H1 (cell line): ENCODE measurements around the gene METTL1. TPM values are rescaled to one million over a fixed set of nuclear protein-coding genes. Genes with fewer than 3 reads are reported as not detected.

Experiments
- CTCF ChIA-PET: fragments of 300-600 bp; sonication (Branson Sonifier 250); formaldehyde crosslinking; loops from one replicate; lab custom pipeline; 2021; ENCODE audit not compliant: partially characterized antibody; lab: Charles Lee
- POLR2A ChIA-PET: fragments of 300-600 bp; sonication (Branson Sonifier 250); formaldehyde crosslinking; loops from one replicate; lab custom pipeline; 2021; ENCODE audit warnings: inconsistent platforms; ENCODE audit not compliant: partially characterized antibody; lab: Charles Lee
- DNase-seq, 2 experiments: peaks; one replicate each; pipeline versions ENCODE4 v3.0.0 to v3.0.0-alpha.2; 2010 to 2022; ENCODE audit warnings: low spot score in 2 of 2, low read depth in 1 of 2, mixed read lengths in 1 of 2
- FAIRE-seq: peaks from 2 replicates; lab custom pipeline; 2011; peaks lifted over from hg19 to GRCh38; lab: Jason Lieb, UNC
- H2AFZ ChIP-seq: 2 replicates; pipeline ENCODE4 v1.8.1; 2012; ENCODE audit warnings: low read length, inconsistent platforms
- H2AK5ac ChIP-seq: 2 replicates; pipeline ENCODE4 v1.6.1; 2013; ENCODE audit warnings: low read depth, low read length
- H2BK120ac ChIP-seq: replicated peaks from 2 replicates; pipeline ENCODE3; 2013; ENCODE audit warnings: low read depth, low read length, inconsistent platforms
- H2BK12ac ChIP-seq: 2 replicates; pipeline ENCODE4 v1.6.1; 2013; ENCODE audit warnings: low read depth, low read length
- H2BK15ac ChIP-seq: 2 replicates; pipeline ENCODE4 v1.6.1; 2013; ENCODE audit warnings: low read length
- H2BK20ac ChIP-seq: 2 replicates; pipeline ENCODE4 v1.6.1; 2013; ENCODE audit warnings: low read length
- H2BK5ac ChIP-seq: 2 replicates; pipeline ENCODE4 v1.6.1; 2013; ENCODE audit warnings: low read depth, low read length
- H3K14ac ChIP-seq: 2 replicates; pipeline ENCODE4 v1.6.1; 2013; ENCODE audit warnings: inconsistent platforms; ENCODE audit not compliant: insufficient read length
- H3K18ac ChIP-seq: 2 replicates; pipeline ENCODE4 v1.6.1; 2013; ENCODE audit warnings: low read length; ENCODE audit errors: extremely low read depth
- H3K23ac ChIP-seq: 2 replicates; pipeline ENCODE4 v1.6.1; 2013; ENCODE audit warnings: inconsistent platforms; ENCODE audit not compliant: insufficient read length
- H3K23me2 ChIP-seq: 2 replicates; pipeline ENCODE4 v1.6.1; 2013; ENCODE audit warnings: low read depth, low read length
- H3K27ac ChIP-seq: 2 replicates; pipeline ENCODE4 v1.6.1; 2011; ENCODE audit warnings: low read depth, low read length, inconsistent platforms
- H3K27me3 ChIP-seq, 4 experiments: replicated peaks in 1 of 4; 1 replicate in 1 of 4; 2 replicates in 3 of 4; pipeline versions ENCODE4 v1.6.1 to v1.8.1; 2011 to 2013; ENCODE audit warnings: low read length in 3 of 4, mild to moderate bottlenecking in 3 of 4, inconsistent platforms in 2 of 4, mixed read lengths in 2 of 4, moderate library complexity in 1 of 4; ENCODE audit not compliant: control insufficient read depth in 3 of 4, insufficient read depth in 3 of 4; ENCODE audit errors: extremely low read depth in 1 of 4
- H3K36me3 ChIP-seq, 4 experiments: 2 replicates each; pipeline versions ENCODE4 v1.6.1 to v1.8.1; 2011 to 2013; ENCODE audit warnings: mild to moderate bottlenecking in 4 of 4, low read length in 3 of 4, moderate library complexity in 2 of 4, control low read depth in 1 of 4, inconsistent platforms in 1 of 4; ENCODE audit not compliant: insufficient read depth in 4 of 4, control insufficient read depth in 2 of 4
- H3K4ac ChIP-seq: replicated peaks from 2 replicates; pipeline ENCODE3; 2013; ENCODE audit warnings: low read length, low read depth, mixed read lengths, inconsistent platforms; ENCODE audit not compliant: insufficient read length
- H3K4me1 ChIP-seq, 4 experiments: replicated peaks in 1 of 4; 1 replicate in 1 of 4; 2 replicates in 3 of 4; pipeline versions ENCODE4 v1.6.1 to v1.8.1; 2011 to 2013; ENCODE audit warnings: low read length in 3 of 4, inconsistent platforms in 2 of 4, mixed read lengths in 1 of 4; ENCODE audit not compliant: insufficient read depth in 4 of 4, control insufficient read depth in 3 of 4
- H3K4me2 ChIP-seq, 2 experiments: 2 replicates each; pipeline versions ENCODE4 v1.6.1 to v1.8.1; 2011 to 2013; ENCODE audit warnings: low read depth in 2 of 2, low read length in 2 of 2, control low read depth in 1 of 2, inconsistent platforms in 1 of 2, mild to moderate bottlenecking in 1 of 2; ENCODE audit not compliant: insufficient read depth in 1 of 2
- H3K4me3 ChIP-seq, 4 experiments: fragments of 200-600, 300-600 bp in 1 of 4; sonication (generic), shearing (Covaris generic), sonication (Bioruptor Twin) in 1 of 4; 2 replicates each; pipeline versions ENCODE4 v1.5.1 to v1.8.1; 2011 to 2016; ENCODE audit warnings: low read length in 4 of 4, low read depth in 3 of 4, control low read depth in 2 of 4, inconsistent platforms in 2 of 4, mild to moderate bottlenecking in 2 of 4, mixed read lengths in 1 of 4, moderate library complexity in 1 of 4; ENCODE audit not compliant: insufficient read depth in 2 of 4; ENCODE audit errors: extremely low read depth in 1 of 4
- H3K56ac ChIP-seq: replicated peaks from 2 replicates; pipeline ENCODE3; 2013; ENCODE audit warnings: low read depth, mild to moderate bottlenecking, mixed read lengths, low read length, inconsistent platforms; ENCODE audit not compliant: insufficient read length
- H3K79me1 ChIP-seq: 2 replicates; pipeline ENCODE4 v1.6.1; 2013; ENCODE audit warnings: low read depth, low read length, control low read depth
- H3K79me2 ChIP-seq, 2 experiments: 2 replicates each; pipeline versions ENCODE4 v1.6.1 to v1.8.1; 2012 to 2013; ENCODE audit warnings: low read length in 2 of 2, mild to moderate bottlenecking in 2 of 2, inconsistent platforms in 1 of 2; ENCODE audit not compliant: insufficient read depth in 2 of 2, control insufficient read depth in 1 of 2
- H3K9ac ChIP-seq, 4 experiments: replicated peaks in 1 of 4; 1 replicate in 1 of 4; 2 replicates in 3 of 4; pipeline versions ENCODE4 v1.6.1 to v1.8.1; 2011 to 2013; ENCODE audit warnings: low read depth in 3 of 4, low read length in 3 of 4, control low read depth in 2 of 4, mild to moderate bottlenecking in 2 of 4, moderate library complexity in 2 of 4, inconsistent platforms in 1 of 4; ENCODE audit errors: extremely low read depth in 1 of 4
- H3K9me3 ChIP-seq, 2 experiments: 2 replicates each; pipeline versions ENCODE4 v1.6.1 to v1.8.1; 2012 to 2013; ENCODE audit warnings: mild to moderate bottlenecking in 2 of 2, moderate library complexity in 2 of 2, control low read depth in 1 of 2, inconsistent platforms in 1 of 2, low read depth in 1 of 2, low read length in 1 of 2, mixed read lengths in 1 of 2; ENCODE audit not compliant: insufficient read depth in 2 of 2
- H4K20me1 ChIP-seq, 2 experiments: replicated peaks in 1 of 2; 2 replicates each; pipeline versions ENCODE3 to v1.8.1; 2011 to 2013; ENCODE audit warnings: inconsistent platforms in 2 of 2, low read length in 2 of 2, mild to moderate bottlenecking in 1 of 2; ENCODE audit not compliant: insufficient read depth in 2 of 2, control insufficient read depth in 1 of 2
- H4K5ac ChIP-seq: 2 replicates; pipeline ENCODE4 v1.6.1; 2013; ENCODE audit warnings: low read length, low read depth, mixed read lengths, inconsistent platforms; ENCODE audit not compliant: insufficient read length
- H4K8ac ChIP-seq: 2 replicates; pipeline ENCODE4 v1.8.0; 2013; ENCODE audit warnings: mild to moderate bottlenecking, moderate library complexity, low read length, inconsistent platforms; ENCODE audit not compliant: insufficient read depth; ENCODE audit errors: extremely low read depth
- H4K91ac ChIP-seq: replicated peaks from 2 replicates; pipeline ENCODE3; 2013; ENCODE audit warnings: low read length, mixed read lengths, inconsistent platforms; ENCODE audit not compliant: insufficient read length
- BRCA1 ChIP-seq: IDR thresholded peaks from 2 replicates; pipeline ENCODE4 v1.6.1; 2012; ENCODE audit warnings: low read depth, low read length, improper control_type of control experiment
- CTBP2 ChIP-seq: IDR thresholded peaks from 2 replicates; pipeline ENCODE4 v1.7.0; 2011; ENCODE audit warnings: borderline replicate concordance, mild to moderate bottlenecking, moderate library complexity, mixed read lengths, low read length; ENCODE audit not compliant: insufficient read depth, insufficient read length
- E2F6 ChIP-seq: IDR thresholded peaks from 2 replicates; pipeline ENCODE4 v1.6.1; 2012; ENCODE audit warnings: inconsistent platforms
- HDAC6 ChIP-seq: IDR thresholded peaks from one replicate; pipeline ENCODE4 v1.7.1; 2012; ENCODE audit warnings: low read depth, mild to moderate bottlenecking, inconsistent platforms, low read length, moderate library complexity
- KDM5A ChIP-seq: fragments of 200-600 bp; IDR thresholded peaks from 2 replicates; pipeline ENCODE4 v1.7.1; 2012; ENCODE audit warnings: mild to moderate bottlenecking, low read length, inconsistent platforms, mixed read lengths
- MAX ChIP-seq: IDR thresholded peaks from 2 replicates; pipeline ENCODE4 v1.6.1; 2012; ENCODE audit warnings: inconsistent platforms
- POLR2A ChIP-seq, 2 experiments: IDR thresholded peaks; 1 replicate in 1 of 2; 2 replicates in 1 of 2; pipeline ENCODE4 v1.6.1; 2011; ENCODE audit warnings: low read depth in 2 of 2, low read length in 2 of 2, mild to moderate bottlenecking in 2 of 2; ENCODE audit errors: control extremely low read depth in 1 of 2
- SAP30 ChIP-seq: fragments of 300-600 bp; sonication (generic); IDR thresholded peaks from 2 replicates; pipeline ENCODE4 v1.7.1; 2012; ENCODE audit warnings: low read length, moderate library complexity, mild to moderate bottlenecking, inconsistent platforms; ENCODE audit not compliant: insufficient read depth, insufficient replicate concordance
- ZNF274 ChIP-seq: IDR thresholded peaks from 2 replicates; pipeline ENCODE4 v1.7.0; 2012; ENCODE audit warnings: low read length, borderline replicate concordance; ENCODE audit errors: extremely low read depth
- WGBS, 2 experiments: shearing (Covaris generic) in 1 of 2; methylation state at CpG; one replicate each; pipeline versions ENCODE4 v1.1.6 to v1.1.7; 2013 to 2015; ENCODE audit warnings: low lambda C conversion rate in 2 of 2, mixed read lengths in 2 of 2, inconsistent platforms in 1 of 2, low coverage in 1 of 2, missing lambda C conversion rate in 1 of 2; ENCODE audit not compliant: insufficient replicate concordance in 2 of 2, insufficient coverage in 1 of 2, insufficient read length in 1 of 2; ENCODE audit errors: extremely low coverage in 1 of 2, missing lambda C conversion rate in 1 of 2; 5-methylcytosine and 5-hydroxymethylcytosine counted together
- polyA plus RNA-seq, 7 experiments: library from polyadenylated mRNA; depleted of rRNA in 3 of 7; stranded (reverse) in 5 of 7; unstranded in 2 of 7; fragments of >200 nt in 5 of 7; fragments of 200-250 nt in 2 of 7; gene quantifications; 1 replicate in 5 of 7; 2 replicates in 1 of 7; 4 replicates in 1 of 7; pipeline versions ENCODE4 v1.2.1 to v1.2.3, GENCODE V29; 2011 to 2013; ENCODE audit warnings: missing spikeins in 2 of 7, mixed read lengths in 2 of 7
- total RNA-seq: library from RNA; stranded (reverse); fragmentation: NEBNext Ultra II Directional; extraction: Animal tissue kit (Norgen Biotek cat#: 25700); gene quantifications from 2 replicates; pipeline ENCODE4 v1.2.1, GENCODE V29; 2021

The METTL1 gene
- total and polyA plus RNA-seq, 2 of the 8 experiments (the other 6 are each of a cell fraction or from before 2014, with no cell fraction given), result 40.5 to 46.0 TPM

GRCh38 chr12:57816001-57816854 is 44.3 kb upstream of the METTL1 start:
- H2BK5ac ChIP-seq, result no peak overlapping the region
- ChIA-PET CTCF (interaction anchor here (0.6 to 10.4 kb wide), 17 partner anchors 10 to 167 kb away, joined by 3 to 146 read pairs (median 4); partner anchors contain the start of genes CTDSP2 and TSFM), POLR2A (interaction anchor here (1.0 to 9.6 kb wide), 12 partner anchors 9 to 62 kb away, joined by 3 to 71 read pairs (median 6); partner anchors contain the start of genes CTDSP2, EEF1AKMT3, METTL1 and TSFM)
- no peaks in the 10 kb centered on the region for H3K79me2 ChIP-seq
- 0 out of 8 replicates have a peak, but pooled peaks cover 0 to 3% (median 0%) of the 10 kb centered on the region in 4 experiments for H3K36me3 ChIP-seq
- 0 out of 7 replicates have a peak overlapping the region, but pooled peaks of 1 of the 4 experiments have one; percentile 14 for H3K9ac ChIP-seq
- H3K23ac ChIP-seq, result no peak overlapping the region
- no peak overlapping the region for H2AFZ ChIP-seq
- H4K8ac ChIP-seq, result no peak overlapping the region
- no peak overlapping the region for H3K56ac ChIP-seq
- H3K27ac ChIP-seq, result no peak overlapping the region
- no peaks in the 10 kb centered on the region for H3K9me3 ChIP-seq
- H3K4me2 ChIP-seq, result no peak overlapping the region
- H2BK20ac ChIP-seq, result no peak overlapping the region
- H2AK5ac ChIP-seq, result 0 out of 2 replicates have a peak overlapping the region, but pooled peaks have one; percentile 26
- no peak for TF ChIP-seq POLR2A (IDR thresholded peaks at IDR 0.05; ENCODE audit: control extremely low read depth in 1 of 2, low read depth in 2 of 2, low read length in 2 of 2)
- no peak for TF ChIP-seq ZNF274
- TF ChIP-seq KDM5A, result no peak
- no peak for TF ChIP-seq HDAC6
- TF ChIP-seq BRCA1, result no peak
- no peak for TF ChIP-seq MAX
- no peak for TF ChIP-seq E2F6
- TF ChIP-seq CTBP2, result no peak
- no peak for TF ChIP-seq SAP30
- TF ChIP-seq, all 59 proteins: peak for 0
- Histone ChIP-seq H3K18ac (no peak overlapping the region), H4K91ac (no peak overlapping the region), H2BK15ac (no peak overlapping the region), H3K4ac (no peak overlapping the region), H3K14ac (no peak overlapping the region), H4K5ac (no peak overlapping the region), H3K79me1 (no peaks in the 10 kb centered on the region), H4K20me1 (peaks cover 0 to 2% of the 10 kb centered on the region in 2 experiments), H2BK120ac (no peak overlapping the region), H3K27me3 (no peaks in the 10 kb centered on the region), H2BK12ac (no peak overlapping the region), H3K4me1 (no peaks in the 10 kb centered on the region), H3K23me2 (no peaks in the 10 kb centered on the region), H3K4me3 (no peak overlapping the region)
- DNase-seq (no peak), FAIRE-seq (no peak)
- WGBS, 2 experiments, result 89% methylated on average over 3 of the region's 3 CpGs; no CpG with 5 or more reads in 1 of the 2 experiments
